A549 (cell line): ENCODE measurements around the gene HSH2D. TPM values are rescaled to one million over a fixed set of nuclear protein-coding genes. Genes with fewer than 3 reads are reported as not detected.

Experiments
- ATAC-seq, 2 experiments: fragments of 200-7000 bp in 1 of 2; fragments of >200 bp in 1 of 2; cut with Nextera tagmentation in 1 of 2; cut with Tn5 transposase in 1 of 2; 3 replicates each; pipeline versions ENCODE4 v1.8.0 to v1.9.1; 2018 to 2020; ENCODE audit warnings: mild to moderate bottlenecking in 1 of 2, moderate library complexity in 1 of 2
- CTCF ChIA-PET: fragments of 300-600 bp; sonication (Branson Sonifier 250); formaldehyde crosslinking; extraction: SDS; loops from one replicate; lab custom pipeline; 2021; ENCODE audit warnings: antibody characterized with exemption, inconsistent platforms; lab: Yijun Ruan, JAX
- POLR2A ChIA-PET: fragments of 350-600 bp; formaldehyde crosslinking; extraction: SDS; loops from one replicate; lab custom pipeline; 2021; ENCODE audit warnings: antibody characterized with exemption, inconsistent platforms; lab: Yijun Ruan, JAX
- DNase-seq, 2 experiments: peaks; one replicate each; pipeline versions ENCODE4 v3.0.0 to v3.0.0-alpha.2; 2011 to 2016; ENCODE audit warnings: low read depth in 1 of 2, low spot score in 1 of 2
- FAIRE-seq: peaks from 2 replicates; lab custom pipeline; 2011; peaks lifted over from hg19 to GRCh38; lab: Jason Lieb, UNC
- H3K27ac ChIP-seq, 2 experiments: fragments of >200 bp; sonication (Bioruptor Twin); formaldehyde crosslinking; 3 replicates each; pipeline ENCODE4 v1.5.1; 2016 to 2017
- H3K4me1 ChIP-seq: fragments of >200 bp; sonication (Bioruptor Twin); formaldehyde crosslinking; 3 replicates; pipeline ENCODE4 v1.6.1; 2016
- H3K4me2 ChIP-seq: fragments of >200 bp; sonication (Bioruptor Twin); formaldehyde crosslinking; 3 replicates; pipeline ENCODE4 v1.6.1; 2016
- H3K4me3 ChIP-seq: fragments of >200 bp; sonication (Bioruptor Twin); formaldehyde crosslinking; 3 replicates; pipeline ENCODE4 v1.5.1; 2016
- H3K9me3 ChIP-seq: fragments of >200 bp; sonication (Bioruptor Twin); formaldehyde crosslinking; 3 replicates; pipeline ENCODE4 v1.6.1; 2016
- ATOH8 ChIP-seq: fragments of 250-450 bp; sonication (Bioruptor Pico); IDR thresholded peaks from 2 replicates; pipeline ENCODE4 v1.5.0; 2020; ENCODE audit warnings: low read depth, mild to moderate bottlenecking, moderate library complexity
- BCL3 ChIP-seq: fragments of >200 bp; sonication (Bioruptor Twin); formaldehyde crosslinking; IDR thresholded peaks from 3 replicates; pipeline ENCODE4 v1.6.1; 2016
- CBX2 ChIP-seq: fragments of 200-600 bp; sonication (generic); IDR thresholded peaks from 2 replicates; pipeline ENCODE4 v1.6.1; 2016; ENCODE audit warnings: low read depth, mild to moderate bottlenecking, borderline replicate concordance
- CEBPB ChIP-seq, 2 experiments: fragments of >200 bp in 1 of 2; sonication (Bioruptor Twin) in 1 of 2; formaldehyde crosslinking in 1 of 2; IDR thresholded peaks; 2 replicates each; pipeline ENCODE4 v1.6.1; 2012 to 2016
- CTCF ChIP-seq: fragments of >200 bp; sonication (Bioruptor Twin); formaldehyde crosslinking; IDR thresholded peaks from 3 replicates; pipeline ENCODE4 v1.5.1; 2016
- E2F6 ChIP-seq: IDR thresholded peaks from 2 replicates; pipeline ENCODE4 v1.6.1; 2012; ENCODE audit warnings: low read depth, borderline replicate concordance
- EP300 ChIP-seq, 2 experiments: fragments of >200 bp; sonication (Bioruptor Twin); formaldehyde crosslinking; IDR thresholded peaks; 2 replicates in 1 of 2; 3 replicates in 1 of 2; pipeline ENCODE4 v1.6.1; 2016 to 2017
- ESRRA ChIP-seq: fragments of 150-350 bp; IDR thresholded peaks from 2 replicates; pipeline ENCODE4 v1.6.1; 2014; ENCODE audit warnings: mild to moderate bottlenecking, low read length, borderline replicate concordance
- FOXS1 ChIP-seq: fragments of 250-450 bp; sonication (Bioruptor Pico); IDR thresholded peaks from 2 replicates; pipeline ENCODE4 v1.5.0; 2020; ENCODE audit warnings: mild to moderate bottlenecking, moderate library complexity
- GATA3 ChIP-seq: IDR thresholded peaks from 2 replicates; pipeline ENCODE4 v1.6.1; 2012; ENCODE audit warnings: borderline replicate concordance
- HES2 ChIP-seq: fragments of >200 bp; sonication (Bioruptor Twin); formaldehyde crosslinking; IDR thresholded peaks from 2 replicates; pipeline ENCODE4 v1.6.1; 2016
- HEYL ChIP-seq: fragments of 250-450 bp; sonication (Bioruptor Pico); IDR thresholded peaks from 2 replicates; pipeline ENCODE4 v1.8.0; 2021; ENCODE audit warnings: mild to moderate bottlenecking, moderate library complexity
- JUNB ChIP-seq: fragments of >200 bp; sonication (Bioruptor Twin); formaldehyde crosslinking; IDR thresholded peaks from 2 replicates; pipeline ENCODE4 v1.6.1; 2016
- MAX ChIP-seq: IDR thresholded peaks from 2 replicates; pipeline ENCODE4 v1.6.1; 2012
- MYC ChIP-seq: IDR thresholded peaks from 2 replicates; pipeline ENCODE4 v1.6.1; 2012; ENCODE audit warnings: mild to moderate bottlenecking, inconsistent platforms, low read length, improper control_type of control experiment, borderline replicate concordance
- NPAS2 ChIP-seq: fragments of 250-450 bp; sonication (Bioruptor Pico); IDR thresholded peaks from 2 replicates; pipeline ENCODE4 v1.8.0; 2022; ENCODE audit warnings: mild to moderate bottlenecking, moderate library complexity, borderline replicate concordance
- PBX3 ChIP-seq: IDR thresholded peaks from 2 replicates; pipeline ENCODE4 v1.6.1; 2012
- PHF8 ChIP-seq: fragments of 200-600 bp; sonication (generic); IDR thresholded peaks from 2 replicates; pipeline ENCODE4 v1.6.1; 2016; ENCODE audit warnings: low read depth, mild to moderate bottlenecking, antibody characterized with exemption, moderate library complexity, borderline replicate concordance
- POLR2A ChIP-seq: IDR thresholded peaks from 2 replicates; pipeline ENCODE4 v1.6.1; 2012; ENCODE audit warnings: mild to moderate bottlenecking, low read length
- POLR2AphosphoS2 ChIP-seq: conservative IDR thresholded peaks from 2 replicates; pipeline ENCODE4 v1.6.1; 2012; ENCODE audit warnings: low read length, improper control_type of control experiment, inconsistent platforms
- RCOR1 ChIP-seq: fragments of 150-350 bp; IDR thresholded peaks from 2 replicates; pipeline ENCODE4 v1.6.1; 2014; ENCODE audit warnings: antibody characterized with exemption, low read length, low read depth
- SREBF2 ChIP-seq: fragments of 450-650 bp; IDR thresholded peaks from 2 replicates; pipeline ENCODE4 v1.6.1; 2014; ENCODE audit warnings: mild to moderate bottlenecking, moderate library complexity
- TFCP2L1 ChIP-seq: fragments of 250-450 bp; sonication (Bioruptor Pico); IDR thresholded peaks from 2 replicates; pipeline ENCODE4 v1.5.0; 2021; ENCODE audit warnings: mild to moderate bottlenecking
- ZNF302 ChIP-seq: fragments of 250-450 bp; sonication (Bioruptor Pico); IDR thresholded peaks from 2 replicates; pipeline ENCODE4 v1.9.0; 2021; ENCODE audit warnings: inconsistent platforms, mild to moderate bottlenecking, moderate library complexity
- ZSCAN20 ChIP-seq: fragments of 250-450 bp; sonication (Bioruptor Pico); IDR thresholded peaks from 2 replicates; pipeline ENCODE4 v1.8.0; 2022; ENCODE audit warnings: mild to moderate bottlenecking, moderate library complexity
- WGBS: methylation state at CpG from one replicate; pipeline ENCODE4 v1.1.6; 2017; ENCODE audit errors: missing lambda C conversion rate; 5-methylcytosine and 5-hydroxymethylcytosine counted together
- polyA plus RNA-seq, 4 experiments: library from polyadenylated mRNA; depleted of rRNA in 3 of 4; stranded (reverse); fragments of >200 nt; fragmentation: RNase III in 1 of 4; extraction: RNeasy Plus Mini Kit Qiagen cat#74134 plus additional on column Dnase treatment in 1 of 4; gene quantifications; 2 replicates in 3 of 4; 3 replicates in 1 of 4; pipeline ENCODE4 v1.2.3, GENCODE V29; 2011 to 2017

HSH2D gene
- polyA plus RNA-seq, 2 of the 4 experiments (the other 2 are of a cell fraction) = 0.05 TPM; not detected in 1

- TF ChIP-seq MYC (no peak), RCOR1 (no peak), BCL3 (no peak), HES2 (no peak), NPAS2 (CRISPR knock-in tag) (no peak), CTCF (no peak), PBX3 (no peak), ZSCAN20 (CRISPR knock-in tag) (no peak), HEYL (CRISPR knock-in tag) (no peak), SREBF2 (no peak)
- Histone ChIP-seq H3K4me2 (peak overlapping the region; percentile 87), H3K4me3 (peak overlapping the region; percentile 99), H3K4me1 (peaks cover 13% of the 10 kb centered on the region; the same call in 1 of the 3 replicates), H3K9me3 (no peaks in the 10 kb centered on the region), H3K27ac (peak overlapping the region in 1 of 2 experiments; percentile 96; a peak in 4 of 6 replicates)
- no peak for DNase-seq
- no peak for FAIRE-seq
- WGBS = 30% methylated on average over 2 of the region's 2 CpGs
- CTCF ChIA-PET = interaction anchor here (0.8 to 2.5 kb wide), 4 partner anchors 28 to 73 kb away, joined by 3 to 10 read pairs (median 5); partner anchors contain the start of gene FAM32A
- POLR2A ChIA-PET = no interaction called here
- ATAC-seq = no peak
Observed at GRCh38 chr19:16112778-16113177, 30.7 kb upstream of the HSH2D start.

- H3K4me1 ChIP-seq = peaks cover 13% of the 10 kb centered on the region; the same call in 1 of the 3 replicates
- FAIRE-seq = no peak
- no peaks in the 10 kb centered on the region for H3K9me3 ChIP-seq
- no peak for DNase-seq
- no peak overlapping the region for H3K4me3 ChIP-seq
- no peak for ATAC-seq
- no peak overlapping the region for H3K27ac ChIP-seq
- ChIA-PET POLR2A (no interaction called here), CTCF (interaction anchor here (0.6 to 1.3 kb wide), 2 partner anchors 69 to 72 kb away, joined by 3 to 6 read pairs; no protein-coding TSS in a partner anchor)
- no peak overlapping the region for H3K4me2 ChIP-seq
- WGBS = 87% methylated on average over 3 of the region's 3 CpGs
- TF ChIP-seq ATOH8 (no peak), BCL3 (no peak), CBX2 (no peak), GATA3 (no peak), ESRRA (no peak), HES2 (no peak), ZNF302 (CRISPR knock-in tag) (no peak), FOXS1 (CRISPR knock-in tag) (no peak), JUNB (no peak), CEBPB (IDR thresholded peaks at IDR 0.05) (no peak), TFCP2L1 (CRISPR knock-in tag) (no peak), PHF8 (no peak), NPAS2 (CRISPR knock-in tag) (no peak), MAX (no peak), POLR2A (no peak), CTCF (no peak), POLR2AphosphoS2 (no peak), EP300 (IDR thresholded peaks at IDR 0.05) (no peak), E2F6 (no peak)
Observed at GRCh38 chr19:16113727-16114126, 29.8 kb upstream of the HSH2D start.
